ENCODE data around the gene LGALS9.
"Not testable (repeated sequence)": the region's sequence is repeated elsewhere in the genome, so short reads cannot be mapped to it uniquely, and the experiment has no call there.

LGALS9 gene

GRCh38 chr17:27640790-27641189 is 9.8 kb downstream of the LGALS9 start:
- H3K4me3 ChIP-seq (ENCODE audit: low read depth, low read length): no peak overlapping the region
- DNase-seq (ENCODE audit: low read depth, low spot score): no peak
- ChIA-PET POLR2A (no interaction called here), CTCF (interaction anchor here (0.8 to 3.4 kb wide), 5 partner anchors 10 to 405 kb away, joined by 3 to 27 read pairs (median 6); no protein-coding TSS in a partner anchor)
- TF ChIP-seq CTCF (IDR thresholded peaks at IDR 0.05; ENCODE audit: insufficient read depth, low read length, missing control alignments): no peak

- POLR2A ChIA-PET: no interaction called here
- no peak for DNase-seq (ENCODE audit: low read depth, low spot score)
- no peak overlapping the region for H3K4me3 ChIP-seq (ENCODE audit: low read depth, low read length)
- TF ChIP-seq CTCF (IDR thresholded peaks at IDR 0.05; ENCODE audit: insufficient read depth, low read length, missing control alignments): no peak
- CTCF ChIA-PET: interaction anchor here (0.9 kb wide), 1 partner anchor 10 kb away, joined by 3 read pairs; no protein-coding TSS in a partner anchor
These were observed 13.6 kb downstream of the LGALS9 start for GRCh38 chr17:27644586-27644985.

DNA sequence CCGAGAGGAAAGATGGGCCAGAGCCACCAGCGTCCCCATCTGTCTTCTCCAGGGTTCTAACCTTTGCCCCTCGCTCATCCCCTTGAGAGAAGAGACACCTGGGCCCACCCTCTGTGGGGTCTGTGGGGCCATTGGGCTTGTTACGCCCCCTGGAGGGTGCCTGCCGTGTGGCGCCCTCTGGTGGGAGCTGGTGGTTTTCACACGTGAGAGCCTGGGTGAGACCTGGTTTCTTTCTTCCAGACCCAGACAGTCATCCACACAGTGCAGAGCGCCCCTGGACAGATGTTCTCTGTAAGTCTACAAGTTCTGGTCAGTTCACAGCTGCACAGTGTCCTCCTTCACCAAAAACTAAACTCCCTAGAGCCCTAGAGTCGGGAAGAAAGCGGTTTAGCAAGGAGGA is 14.6 kb downstream of the LGALS9 start:
- DNase-seq (ENCODE audit: low read depth, low spot score); H3K4me3 ChIP-seq (ENCODE audit: low read depth, low read length); POLR2A ChIA-PET: not testable (repeated sequence)
- CTCF ChIA-PET: interaction anchor here (0.8 to 11.1 kb wide), 3 partner anchors 9 to 40 kb away, joined by 3 to 389 read pairs (median 5); no protein-coding TSS in a partner anchor

DNA sequence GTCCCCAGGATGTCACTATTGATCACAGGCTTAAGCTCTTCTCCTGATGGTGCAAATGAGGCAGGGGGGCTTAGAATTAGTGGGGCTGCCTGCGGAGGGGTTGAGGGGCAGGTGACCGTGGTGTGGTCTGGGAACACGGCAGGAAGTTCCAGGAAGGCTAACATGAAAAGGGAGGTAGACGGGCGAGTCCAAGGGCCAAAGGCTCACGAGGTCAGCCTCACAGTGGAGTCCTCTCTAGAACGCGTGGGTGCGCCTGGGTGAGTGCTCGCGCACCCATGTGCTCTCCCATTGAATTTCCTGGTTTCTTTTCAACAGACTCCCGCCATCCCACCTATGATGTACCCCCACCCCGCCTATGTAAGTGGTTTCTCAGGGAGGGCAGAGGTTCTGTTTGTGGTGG is 15.2 kb downstream of the LGALS9 start:
- ChIA-PET POLR2A (no interaction called here), CTCF (interaction anchor here (0.8 to 11.1 kb wide), 4 partner anchors 9 to 41 kb away, joined by 3 to 389 read pairs (median 4); no protein-coding TSS in a partner anchor)

DNA sequence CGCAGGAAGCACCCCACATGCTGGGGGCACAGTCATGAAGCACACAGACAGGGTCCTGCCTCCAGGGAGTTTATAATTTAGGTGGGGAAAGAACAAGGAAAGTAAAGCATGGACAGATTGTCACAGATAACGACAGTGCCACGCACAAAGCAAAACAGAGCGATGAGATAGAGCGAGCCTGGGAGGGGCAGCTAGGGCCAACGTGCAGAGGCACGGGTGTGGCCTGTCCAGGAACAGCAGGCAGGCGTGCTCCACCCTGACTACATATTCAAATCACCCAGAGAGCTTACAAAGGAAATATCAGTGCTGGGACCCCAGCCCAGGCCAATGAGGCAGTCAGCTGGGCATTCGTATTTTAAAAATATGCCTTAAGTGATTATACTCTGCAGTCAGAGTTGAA is 16.8 kb downstream of the LGALS9 start:
- no peak for TF ChIP-seq CTCF (IDR thresholded peaks at IDR 0.05; ENCODE audit: insufficient read depth, low read length, missing control alignments)
- DNase-seq (ENCODE audit: low read depth, low spot score): no peak
- no peak overlapping the region for H3K4me3 ChIP-seq (ENCODE audit: low read depth, low read length)
- CTCF ChIA-PET: interaction anchor here (1.5 to 11.1 kb wide), 4 partner anchors 14 to 411 kb away, joined by 5 to 389 read pairs (median 8); no protein-coding TSS in a partner anchor
- POLR2A ChIA-PET: interaction anchor here (0.6 kb wide), 1 partner anchor 45 kb away, joined by 3 read pairs; no protein-coding TSS in a partner anchor

More for the DNA sequence above, 15.2 kb downstream of the LGALS9 start:
- TF ChIP-seq CTCF (IDR thresholded peaks at IDR 0.05; ENCODE audit: insufficient read depth, low read length, missing control alignments): no peak
- DNase-seq (ENCODE audit: low read depth, low spot score): no peak
- no peak overlapping the region for H3K4me3 ChIP-seq (ENCODE audit: low read depth, low read length)

DNA sequence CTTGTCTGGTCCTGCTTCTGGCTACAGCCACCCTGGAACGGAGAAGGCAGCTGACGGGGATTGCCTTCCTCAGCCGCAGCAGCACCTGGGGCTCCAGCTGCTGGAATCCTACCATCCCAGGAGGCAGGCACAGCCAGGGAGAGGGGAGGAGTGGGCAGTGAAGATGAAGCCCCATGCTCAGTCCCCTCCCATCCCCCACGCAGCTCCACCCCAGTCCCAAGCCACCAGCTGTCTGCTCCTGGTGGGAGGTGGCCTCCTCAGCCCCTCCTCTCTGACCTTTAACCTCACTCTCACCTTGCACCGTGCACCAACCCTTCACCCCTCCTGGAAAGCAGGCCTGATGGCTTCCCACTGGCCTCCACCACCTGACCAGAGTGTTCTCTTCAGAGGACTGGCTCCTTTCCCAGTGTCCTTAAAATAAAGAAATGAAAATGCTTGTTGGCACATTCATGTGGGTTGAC is 18.2 kb downstream of the LGALS9 start:
- POLR2A ChIA-PET: interaction anchor here (0.6 kb wide), 1 partner anchor 289 kb away, joined by 3 read pairs; no protein-coding TSS in a partner anchor
- not testable (repeated sequence) for DNase-seq (ENCODE audit: low read depth, low spot score); H3K4me3 ChIP-seq (ENCODE audit: low read depth, low read length)
- CTCF ChIA-PET: interaction anchor here (1.5 to 11.1 kb wide), 3 partner anchors 16 to 413 kb away, joined by 6 to 389 read pairs (median 11); no protein-coding TSS in a partner anchor

- TF ChIP-seq CTCF (IDR thresholded peaks at IDR 0.05; ENCODE audit: insufficient read depth, low read length, missing control alignments): no peak
- ChIA-PET POLR2A (no interaction called here), CTCF (interaction anchor here (1.0 to 11.1 kb wide), 13 partner anchors 9 to 453 kb away, joined by 3 to 389 read pairs (median 17); no protein-coding TSS in a partner anchor)
- DNase-seq (ENCODE audit: low read depth, low spot score): no peak
- no peak overlapping the region for H3K4me3 ChIP-seq (ENCODE audit: low read depth, low read length)
These were observed 18.9 kb downstream of the LGALS9 start for GRCh38 chr17:27649929-27650328.

Measured in AG04449 (cell line).